ENCODE measurements around the gene COA1. TPM values are rescaled to one million over a fixed set of nuclear protein-coding genes. Genes with fewer than 3 reads are reported as not detected.

COA1 gene
- total and polyA plus RNA-seq, 9 of the 15 experiments (the other 6 are each of a cell fraction or from before 2014, with no cell fraction given): 98.9 to 463 (median 181) TPM

GRCh38 chr7:43729214-43729923 lies at the start of gene COA1 (continued):
- TF ChIP-seq AFF4 (CRISPR knock-in tag; IDR thresholded peaks at IDR 0.05): no peak; the same call in 1 of the 2 replicates
- 0 out of 2 replicates have a peak, but pooled peaks have one; percentile 65 for TF ChIP-seq NR1H2 (CRISPR knock-in tag; IDR thresholded peaks at IDR 0.05)
- TF ChIP-seq CHAMP1 (IDR thresholded peaks at IDR 0.05): no peak; the same call in 1 of the 2 replicates
- no peak for TF ChIP-seq MEF2D (tag; conservative IDR thresholded peaks at IDR 0.05; ENCODE audit: low read depth)
- peak; percentile 38 for TF ChIP-seq VEZF1 (CRISPR knock-in tag; IDR thresholded peaks at IDR 0.05)
- TF ChIP-seq RCOR1 (IDR thresholded peaks at IDR 0.05; ENCODE audit: borderline replicate concordance in 1 of 2, low read depth in 2 of 2, low read length in 2 of 2): peak in 1 of 2 experiments; percentile 64; a peak in 2 of 4 replicates
- TF ChIP-seq SMARCE1 (IDR thresholded peaks at IDR 0.05): no peak
- no peak for TF ChIP-seq RBM34 (IDR thresholded peaks at IDR 0.05; ENCODE audit: borderline replicate concordance, insufficient read depth, low read length)
- no peak for TF ChIP-seq ZNF431 (CRISPR knock-in tag; IDR thresholded peaks at IDR 0.05)
- peak; percentile 97 for TF ChIP-seq GABPB1 (CRISPR knock-in tag; IDR thresholded peaks at IDR 0.05)
- peak; percentile 81 for TF ChIP-seq POLR2AphosphoS5 (IDR thresholded peaks at IDR 0.05; ENCODE audit: control insufficient read depth, insufficient read depth, low read depth, low read length)
- no peak for TF ChIP-seq PRPF4 (IDR thresholded peaks at IDR 0.05; ENCODE audit: insufficient read depth, low read depth, low read length, poor library complexity, severe bottlenecking)
- TF ChIP-seq SAFB (IDR thresholded peaks at IDR 0.05; ENCODE audit: borderline replicate concordance, low read depth, low read length): peak; percentile 54; the same call in 1 of the 2 replicates
- peak; percentile 96 for TF ChIP-seq ETV1 (tag; conservative IDR thresholded peaks at IDR 0.05; ENCODE audit: low read depth)
- TF ChIP-seq TCF3 (CRISPR knock-in tag; IDR thresholded peaks at IDR 0.05): no peak
- no peak for TF ChIP-seq E4F1 (CRISPR knock-in tag; IDR thresholded peaks at IDR 0.05; ENCODE audit: borderline replicate concordance)
